Left ventricle myocardium inferior (tissue), 1 donor: ENCODE measurements around the gene ZNF354C. TPM values are rescaled to one million over a fixed set of nuclear protein-coding genes. Genes with fewer than 3 reads are reported as not detected.

Source experiments
- DNase-seq: peaks from one replicate; pipeline ENCODE4 v3.0.0-alpha.2; 2020
- H3K27ac ChIP-seq: fragments of 200-600 bp; replicated peaks from 2 replicates; pipeline ENCODE4 v1.8.0; 2021
- H3K27me3 ChIP-seq: fragments of 200-600 bp; 2 replicates; pipeline ENCODE4 v1.8.0; 2021; ENCODE audit warnings: low read depth
- H3K36me3 ChIP-seq: fragments of 200-600 bp; 2 replicates; pipeline ENCODE4 v1.8.0; 2021
- H3K4me1 ChIP-seq: fragments of 200-600 bp; 2 replicates; pipeline ENCODE4 v1.8.0; 2021
- H3K4me3 ChIP-seq: fragments of 200-600 bp; 2 replicates; pipeline ENCODE4 v1.8.0; 2021; ENCODE audit warnings: mild to moderate bottlenecking, moderate library complexity
- H3K9me3 ChIP-seq: fragments of 200-600 bp; replicated peaks from 2 replicates; pipeline ENCODE4 v1.8.0; 2021
- intact Hi-C: fragments of 100-400 bp; cut with micrococcal nuclease; formaldehyde crosslinking; loops from one replicate; pipeline ENCODE4 v1.11.0; 2022
- total RNA-seq: library from RNA; stranded (reverse); fragmentation: NEBNext Ultra II Directional; extraction: Animal tissue kit (Norgen Biotek cat#: 25700); gene quantifications from one replicate; pipeline ENCODE4 v1.2.1, GENCODE V29; 2021
- TF ChIP-seq, protein P1 (sequence below): fragments of 200-600 bp; IDR thresholded peaks from 2 replicates; pipeline ENCODE4 v1.8.0; 2021; ENCODE audit warnings: antibody characterized with exemption, mild to moderate bottlenecking, borderline replicate concordance
- donor health status: DM: no; HTN: yes; CAD: no; lungs with severe emphysema.

The ZNF354C gene
- total RNA-seq, 1 donor from 2014 or later, result 5.2 TPM

DNA sequence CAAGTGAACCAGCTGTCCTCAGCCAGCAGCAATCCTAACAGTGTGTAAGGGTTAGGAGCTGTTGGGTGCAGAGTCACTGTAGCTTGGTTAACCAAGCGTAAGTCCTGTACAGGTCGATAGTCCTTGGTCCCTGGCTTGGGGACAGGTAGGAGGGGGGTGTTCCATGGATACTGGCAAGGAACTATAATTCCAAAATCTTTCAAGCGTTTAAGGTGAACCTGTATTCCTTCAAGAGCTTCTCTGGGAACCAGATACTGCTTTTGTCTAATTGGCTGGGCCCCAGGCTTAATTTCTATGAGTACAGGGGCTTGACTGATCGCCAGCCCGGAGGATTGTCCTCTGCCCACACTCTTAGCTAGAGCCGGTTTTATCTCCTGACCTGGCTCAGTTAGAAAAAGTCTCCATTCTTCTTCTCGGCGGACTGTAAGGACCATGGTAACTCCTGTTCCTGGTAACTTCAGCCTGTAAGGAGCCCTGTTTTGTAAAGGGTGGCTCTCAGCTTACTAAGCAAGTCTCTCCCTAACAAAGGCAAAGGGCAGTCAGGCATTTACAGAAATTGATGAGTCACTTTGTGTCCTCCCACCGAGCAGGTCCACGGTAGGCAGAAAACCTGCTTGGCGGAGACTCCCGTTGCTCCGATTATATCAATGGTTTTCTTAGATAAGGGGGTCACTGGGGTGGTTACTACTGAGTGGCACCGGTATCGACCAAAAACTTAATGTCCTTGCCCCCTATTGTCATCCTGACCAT, 6.0 kb upstream of the ZNF354C start:
- TF ChIP-seq, protein P1, sequence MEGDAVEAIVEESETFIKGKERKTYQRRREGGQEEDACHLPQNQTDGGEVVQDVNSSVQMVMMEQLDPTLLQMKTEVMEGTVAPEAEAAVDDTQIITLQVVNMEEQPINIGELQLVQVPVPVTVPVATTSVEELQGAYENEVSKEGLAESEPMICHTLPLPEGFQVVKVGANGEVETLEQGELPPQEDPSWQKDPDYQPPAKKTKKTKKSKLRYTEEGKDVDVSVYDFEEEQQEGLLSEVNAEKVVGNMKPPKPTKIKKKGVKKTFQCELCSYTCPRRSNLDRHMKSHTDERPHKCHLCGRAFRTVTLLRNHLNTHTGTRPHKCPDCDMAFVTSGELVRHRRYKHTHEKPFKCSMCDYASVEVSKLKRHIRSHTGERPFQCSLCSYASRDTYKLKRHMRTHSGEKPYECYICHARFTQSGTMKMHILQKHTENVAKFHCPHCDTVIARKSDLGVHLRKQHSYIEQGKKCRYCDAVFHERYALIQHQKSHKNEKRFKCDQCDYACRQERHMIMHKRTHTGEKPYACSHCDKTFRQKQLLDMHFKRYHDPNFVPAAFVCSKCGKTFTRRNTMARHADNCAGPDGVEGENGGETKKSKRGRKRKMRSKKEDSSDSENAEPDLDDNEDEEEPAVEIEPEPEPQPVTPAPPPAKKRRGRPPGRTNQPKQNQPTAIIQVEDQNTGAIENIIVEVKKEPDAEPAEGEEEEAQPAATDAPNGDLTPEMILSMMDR, result no peak
- Histone ChIP-seq H3K4me3 (no peak overlapping the region), H3K4me1 (no peaks in the 10 kb centered on the region), H3K27ac (no peak overlapping the region), H3K27me3 (no peaks in the 10 kb centered on the region), H3K36me3 (no peaks in the 10 kb centered on the region), H3K9me3 (peaks cover 15% of the 10 kb centered on the region)
- DNase-seq, result no peak
- intact Hi-C loops, result no loop called here

DNA sequence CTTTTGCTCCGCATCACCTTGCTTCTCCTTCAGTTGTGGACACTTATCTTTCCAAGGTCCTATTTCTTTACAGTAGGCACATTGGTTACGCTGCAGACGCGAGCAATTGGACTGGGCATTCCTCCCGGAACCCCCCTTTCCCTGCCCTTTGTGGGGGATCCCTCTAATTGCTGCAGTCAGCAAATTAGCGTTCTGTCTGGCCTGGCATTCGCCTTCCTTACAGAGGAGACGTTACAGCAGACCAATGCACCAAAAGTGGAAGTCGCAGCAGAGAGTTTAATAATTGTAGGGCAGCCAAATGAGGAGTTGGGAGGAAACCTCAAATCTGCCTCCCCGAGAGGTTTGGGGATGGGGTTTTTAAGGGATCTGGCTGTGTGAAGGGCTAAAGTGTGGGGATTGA, 5.3 kb upstream of the ZNF354C start:
- Histone ChIP-seq H3K27ac (no peak overlapping the region), H3K9me3 (peaks cover 10% of the 10 kb centered on the region), H3K4me1 (peaks cover 3% of the 10 kb centered on the region), H3K4me3 (no peak overlapping the region), H3K36me3 (no peaks in the 10 kb centered on the region), H3K27me3 (no peaks in the 10 kb centered on the region)
- no peak for DNase-seq
- TF ChIP-seq, protein P1, result no peak
- intact Hi-C loops, result no loop called here

- intact Hi-C loops, result no loop called here
Observed at GRCh38 chr5:179055436-179055835, 4.7 kb upstream of the ZNF354C start.

DNA sequence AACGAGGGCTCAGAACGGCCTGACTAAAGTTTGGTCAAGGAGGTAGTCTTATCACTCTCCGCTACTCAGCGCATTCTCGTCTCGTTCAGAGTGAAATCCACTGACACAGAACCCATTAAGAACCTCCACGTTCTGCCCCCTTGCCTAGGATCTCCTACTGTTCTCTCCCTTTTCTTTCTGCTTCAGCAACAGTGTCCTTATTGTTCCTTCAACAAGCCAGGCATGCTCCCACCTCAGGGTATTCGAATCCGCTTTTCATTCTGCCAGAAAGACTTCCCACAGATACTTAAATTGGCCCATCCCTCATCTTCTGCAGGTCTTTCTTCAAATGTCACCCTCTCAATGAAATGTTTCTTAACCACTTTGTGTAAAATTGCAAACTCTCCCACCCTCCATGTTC, 4.3 kb upstream of the ZNF354C start:
- intact Hi-C loops, result no loop called here
- Histone ChIP-seq H3K27ac (no peak overlapping the region), H3K36me3 (no peaks in the 10 kb centered on the region), H3K4me1 (peaks cover 11% of the 10 kb centered on the region), H3K4me3 (no peak overlapping the region), H3K9me3 (peaks cover 3% of the 10 kb centered on the region), H3K27me3 (no peaks in the 10 kb centered on the region)
- no peak for DNase-seq
- TF ChIP-seq, protein P1, result no peak

More at GRCh38 chr5:179055436-179055835, 4.7 kb upstream of the ZNF354C start:
- TF ChIP-seq, protein P1, result no peak
- no peak for DNase-seq
- Histone ChIP-seq H3K4me3 (no peak overlapping the region), H3K27me3 (no peaks in the 10 kb centered on the region), H3K9me3 (peaks cover 7% of the 10 kb centered on the region), H3K27ac (no peak overlapping the region), H3K36me3 (no peaks in the 10 kb centered on the region), H3K4me1 (peaks cover 7% of the 10 kb centered on the region)

- intact Hi-C loops, result loop anchor here (5.0 kb wide), 1 partner anchor 329 kb away; the partner anchor contains the start of gene ZNF354A
- peaks cover 24% of the 10 kb centered on the region for H3K9me3 ChIP-seq
- peak overlapping the region; percentile 84 for H3K4me3 ChIP-seq
- H3K36me3 ChIP-seq, result peaks cover 37% of the 10 kb centered on the region
- no peak for DNase-seq
- no peaks in the 10 kb centered on the region for H3K27me3 ChIP-seq
- TF ChIP-seq, protein P1, result no peak
- peak overlapping the region; percentile 88 for H3K27ac ChIP-seq
- peaks cover 27% of the 10 kb centered on the region for H3K4me1 ChIP-seq
Observed at GRCh38 chr5:179061025-179061424, 852 bp downstream of the ZNF354C start.
